ENCODE measurements around the gene MGAT5.

The MGAT5 gene

DNA sequence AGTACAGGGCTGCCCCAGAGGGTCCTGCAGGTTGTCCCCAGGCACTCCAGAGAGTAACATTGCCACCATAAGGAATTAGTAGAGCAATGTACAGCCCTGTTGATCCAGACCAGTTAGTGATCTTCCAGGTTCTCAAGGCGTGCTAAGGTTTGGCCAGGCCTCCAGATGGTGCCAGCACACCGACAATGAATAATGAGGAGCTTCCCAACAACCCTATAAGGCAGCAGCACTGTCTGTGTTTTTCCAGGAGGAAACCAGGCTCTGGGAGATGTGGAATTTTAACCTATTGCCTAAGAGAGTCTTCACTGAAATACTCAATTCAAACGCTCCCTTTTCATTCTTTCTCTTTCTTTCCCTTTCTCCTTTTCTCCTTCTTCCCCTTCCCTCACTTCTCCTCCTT is 122.1 kb downstream of the MGAT5 start:
- H3K79me1 ChIP-seq (ENCODE audit: low read depth, low read length): no peaks in the 10 kb centered on the region
- no peak overlapping the region for H4K8ac ChIP-seq (ENCODE audit: low read depth, low read length)
- H3K4me1 ChIP-seq (ENCODE audit: control insufficient read depth in 2 of 2, insufficient read depth in 1 of 2, low read depth in 1 of 2, low read length in 2 of 2): no peaks in the 10 kb centered on the region
- no peak overlapping the region for H2BK120ac ChIP-seq (ENCODE audit: low read depth, low read length)
- H2AFZ ChIP-seq (ENCODE audit: low read length): no peak overlapping the region
- no peak overlapping the region for H3K14ac ChIP-seq (ENCODE audit: low read length)
- H3K36me3 ChIP-seq (replicated peaks in 1 of 2; ENCODE audit: control insufficient read depth in 2 of 2, insufficient read depth in 2 of 2, low read length in 2 of 2): peaks cover 0 to 18% of the 10 kb centered on the region in 2 donors
- no peak overlapping the region for H3K9ac ChIP-seq (ENCODE audit: low read depth, low read length, poor library complexity)
- WGBS, 2 donors (ENCODE audit: extremely low coverage in 2 of 2, insufficient read length in 2 of 2, insufficient replicate concordance in 1 of 2): 100% methylated on average over 1 of the region's 3 CpGs; no CpG with 5 or more reads in 1 of the 2 donors
- no peak overlapping the region for H4K91ac ChIP-seq (ENCODE audit: low read depth, low read length, poor library complexity)
- no peak overlapping the region for H3K4ac ChIP-seq (ENCODE audit: low read length)
- no peaks in the 10 kb centered on the region for H3K9me3 ChIP-seq (replicated peaks in 1 of 2; ENCODE audit: control insufficient read depth in 2 of 2, insufficient read depth in 1 of 2, low read depth in 1 of 2, low read length in 2 of 2)
- H3K18ac ChIP-seq (ENCODE audit: low read length): no peak overlapping the region
- DNase-seq (ENCODE audit: low spot score): no peak
- H3K23ac ChIP-seq (ENCODE audit: low read depth, low read length, poor library complexity): no peak overlapping the region
- no peak overlapping the region for H3K27ac ChIP-seq (replicated peaks; ENCODE audit: low read length)
- H2AK5ac ChIP-seq (ENCODE audit: low read depth, low read length): no peak overlapping the region
- no peak overlapping the region for H2BK5ac ChIP-seq (ENCODE audit: low read length)
- no peak overlapping the region for H3K4me2 ChIP-seq (ENCODE audit: insufficient read depth, low read length, poor library complexity, severe bottlenecking)
- no peak overlapping the region for H2BK15ac ChIP-seq (ENCODE audit: low read length)
- H3K4me3 ChIP-seq (ENCODE audit: low read length in 2 of 2): no peak overlapping the region
- no peak overlapping the region for H2BK12ac ChIP-seq (ENCODE audit: low read length)
- H3K27me3 ChIP-seq (ENCODE audit: control insufficient read depth in 3 of 3, insufficient read depth in 3 of 3, low read depth in 1 of 3, low read length in 3 of 3): no peaks in the 10 kb centered on the region

DNA sequence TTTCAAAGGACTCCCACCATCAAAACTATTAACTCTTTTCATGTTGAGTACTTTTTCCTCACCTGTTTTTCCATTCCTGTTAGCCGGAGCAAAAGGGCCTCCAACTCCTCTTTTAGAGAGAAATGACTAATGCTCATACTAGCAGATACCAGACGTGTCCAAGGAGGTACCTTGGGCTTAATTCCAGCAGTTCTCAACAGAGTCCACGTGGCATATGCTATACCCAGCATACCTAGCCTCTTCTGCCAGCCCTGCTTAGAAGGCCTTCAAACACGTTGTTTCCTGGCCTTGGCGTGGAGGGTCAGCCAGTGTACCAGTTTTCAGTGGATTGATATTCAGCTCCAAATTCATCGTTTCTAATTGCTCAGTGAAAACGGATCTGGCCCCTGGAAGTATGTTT is 123.9 kb downstream of the MGAT5 start:
- H3K79me1 ChIP-seq (ENCODE audit: low read depth, low read length): no peaks in the 10 kb centered on the region
- no peak for DNase-seq (ENCODE audit: low spot score)
- no peak overlapping the region for H2BK5ac ChIP-seq (ENCODE audit: low read length)
- H3K23ac ChIP-seq (ENCODE audit: low read depth, low read length, poor library complexity): no peak overlapping the region
- H3K27ac ChIP-seq (replicated peaks; ENCODE audit: low read length): no peak overlapping the region
- H3K9me3 ChIP-seq (replicated peaks in 1 of 2; ENCODE audit: control insufficient read depth in 2 of 2, insufficient read depth in 1 of 2, low read depth in 1 of 2, low read length in 2 of 2): no peaks in the 10 kb centered on the region
- H3K4me2 ChIP-seq (ENCODE audit: insufficient read depth, low read length, poor library complexity, severe bottlenecking): no peak overlapping the region
- H2BK12ac ChIP-seq (ENCODE audit: low read length): no peak overlapping the region
- H2AK5ac ChIP-seq (ENCODE audit: low read depth, low read length): no peak overlapping the region
- no peak overlapping the region for H2AFZ ChIP-seq (ENCODE audit: low read length)
- H3K4me1 ChIP-seq (ENCODE audit: control insufficient read depth in 2 of 2, insufficient read depth in 1 of 2, low read depth in 1 of 2, low read length in 2 of 2): no peaks in the 10 kb centered on the region
- peaks cover 0 to 17% of the 10 kb centered on the region in 2 donors for H3K36me3 ChIP-seq (replicated peaks in 1 of 2; ENCODE audit: control insufficient read depth in 2 of 2, insufficient read depth in 2 of 2, low read length in 2 of 2)
- no peak overlapping the region for H2BK15ac ChIP-seq (ENCODE audit: low read length)
- H3K4me3 ChIP-seq (ENCODE audit: low read length in 2 of 2): no peak overlapping the region
- WGBS, 2 donors (ENCODE audit: extremely low coverage in 2 of 2, insufficient read length in 2 of 2, insufficient replicate concordance in 1 of 2): no CpG with 5 or more reads among the region's 7 CpGs
- H4K91ac ChIP-seq (ENCODE audit: low read depth, low read length, poor library complexity): no peak overlapping the region
- no peak overlapping the region for H3K18ac ChIP-seq (ENCODE audit: low read length)
- H3K9ac ChIP-seq (ENCODE audit: low read depth, low read length, poor library complexity): no peak overlapping the region
- no peak overlapping the region for H3K14ac ChIP-seq (ENCODE audit: low read length)
- H3K27me3 ChIP-seq (ENCODE audit: control insufficient read depth in 3 of 3, insufficient read depth in 3 of 3, low read depth in 1 of 3, low read length in 3 of 3): no peaks in the 10 kb centered on the region
- H2BK120ac ChIP-seq (ENCODE audit: low read depth, low read length): no peak overlapping the region
- no peak overlapping the region for H3K4ac ChIP-seq (ENCODE audit: low read length)
- no peak overlapping the region for H4K8ac ChIP-seq (ENCODE audit: low read depth, low read length)

DNA sequence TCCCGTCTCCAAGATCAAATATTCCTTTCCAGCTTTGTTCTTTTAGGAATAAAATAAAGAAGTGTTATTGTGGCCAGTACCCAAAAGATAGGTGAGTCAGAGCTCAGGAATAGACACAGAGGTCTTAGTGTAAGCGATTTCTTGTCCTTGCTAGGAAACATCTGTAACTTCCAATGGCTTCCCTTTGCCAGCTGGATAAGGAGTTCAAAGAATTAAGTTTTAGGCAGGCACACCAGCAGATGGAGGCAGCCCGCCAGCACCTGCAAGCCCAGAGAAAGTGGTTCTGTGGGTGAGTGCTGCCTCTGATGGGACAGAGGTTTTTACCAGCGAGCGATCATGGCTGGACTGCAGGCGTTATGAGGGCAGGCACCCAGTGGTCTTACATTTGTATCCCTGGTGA is 125.4 kb downstream of the MGAT5 start:
- H3K14ac ChIP-seq (ENCODE audit: low read length): no peak overlapping the region
- H3K4me3 ChIP-seq (ENCODE audit: low read length in 2 of 2): no peak overlapping the region
- WGBS, 2 donors (ENCODE audit: extremely low coverage in 2 of 2, insufficient read length in 2 of 2, insufficient replicate concordance in 1 of 2): no CpG with 5 or more reads among the region's 6 CpGs
- no peak overlapping the region for H2BK120ac ChIP-seq (ENCODE audit: low read depth, low read length)
- H3K79me1 ChIP-seq (ENCODE audit: low read depth, low read length): no peaks in the 10 kb centered on the region
- H3K4ac ChIP-seq (ENCODE audit: low read length): no peak overlapping the region
- DNase-seq (ENCODE audit: low spot score): no peak
- H3K4me2 ChIP-seq (ENCODE audit: insufficient read depth, low read length, poor library complexity, severe bottlenecking): no peak overlapping the region
- no peak overlapping the region for H2BK5ac ChIP-seq (ENCODE audit: low read length)
- no peak overlapping the region for H3K9ac ChIP-seq (ENCODE audit: low read depth, low read length, poor library complexity)
- H4K8ac ChIP-seq (ENCODE audit: low read depth, low read length): no peak overlapping the region
- H3K4me1 ChIP-seq (ENCODE audit: control insufficient read depth in 2 of 2, insufficient read depth in 1 of 2, low read depth in 1 of 2, low read length in 2 of 2): no peaks in the 10 kb centered on the region
- H2BK12ac ChIP-seq (ENCODE audit: low read length): no peak overlapping the region
- no peak overlapping the region for H2AFZ ChIP-seq (ENCODE audit: low read length)
- H3K27ac ChIP-seq (replicated peaks; ENCODE audit: low read length): no peak overlapping the region
- no peak overlapping the region for H3K23ac ChIP-seq (ENCODE audit: low read depth, low read length, poor library complexity)
- no peak overlapping the region for H3K18ac ChIP-seq (ENCODE audit: low read length)
- no peaks in the 10 kb centered on the region for H3K27me3 ChIP-seq (ENCODE audit: control insufficient read depth in 3 of 3, insufficient read depth in 3 of 3, low read depth in 1 of 3, low read length in 3 of 3)
- H2AK5ac ChIP-seq (ENCODE audit: low read depth, low read length): no peak overlapping the region
- H2BK15ac ChIP-seq (ENCODE audit: low read length): no peak overlapping the region
- H4K91ac ChIP-seq (ENCODE audit: low read depth, low read length, poor library complexity): no peak overlapping the region
- H3K9me3 ChIP-seq (replicated peaks in 1 of 2; ENCODE audit: control insufficient read depth in 2 of 2, insufficient read depth in 1 of 2, low read depth in 1 of 2, low read length in 2 of 2): no peaks in the 10 kb centered on the region
- peaks cover 0 to 17% of the 10 kb centered on the region in 2 donors for H3K36me3 ChIP-seq (replicated peaks in 1 of 2; ENCODE audit: control insufficient read depth in 2 of 2, insufficient read depth in 2 of 2, low read length in 2 of 2)

DNA sequence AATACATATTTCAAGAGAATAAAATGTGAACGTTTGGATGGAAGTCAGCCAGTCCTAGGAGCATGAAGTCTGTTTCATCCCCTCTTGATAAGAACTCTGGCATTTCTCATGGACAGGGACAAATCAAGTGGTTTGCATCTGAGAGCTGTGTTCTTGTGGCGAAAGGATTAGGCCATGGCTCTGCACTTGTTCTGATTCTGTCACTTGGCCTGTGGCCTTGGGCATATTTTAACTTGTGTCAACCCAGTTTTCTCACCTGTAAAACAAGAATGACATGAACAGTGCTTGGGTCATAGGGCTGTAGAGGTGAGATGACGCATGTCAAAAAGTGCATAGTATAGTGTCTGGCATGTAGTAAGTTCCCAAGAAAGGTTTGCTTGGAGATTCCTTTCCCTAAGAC is 125.8 kb downstream of the MGAT5 start:
- no peaks in the 10 kb centered on the region for H3K4me1 ChIP-seq (ENCODE audit: control insufficient read depth in 2 of 2, insufficient read depth in 1 of 2, low read depth in 1 of 2, low read length in 2 of 2)
- no peak overlapping the region for H3K27ac ChIP-seq (replicated peaks; ENCODE audit: low read length)
- no peaks in the 10 kb centered on the region for H3K79me1 ChIP-seq (ENCODE audit: low read depth, low read length)
- no CpG with 5 or more reads among the region's 3 CpGs for WGBS, 2 donors (ENCODE audit: extremely low coverage in 2 of 2, insufficient read length in 2 of 2, insufficient replicate concordance in 1 of 2)
- no peak overlapping the region for H3K23ac ChIP-seq (ENCODE audit: low read depth, low read length, poor library complexity)
- no peak overlapping the region for H3K4ac ChIP-seq (ENCODE audit: low read length)
- H2BK12ac ChIP-seq (ENCODE audit: low read length): no peak overlapping the region
- H3K9ac ChIP-seq (ENCODE audit: low read depth, low read length, poor library complexity): no peak overlapping the region
- peaks cover 0 to 17% of the 10 kb centered on the region in 2 donors for H3K36me3 ChIP-seq (replicated peaks in 1 of 2; ENCODE audit: control insufficient read depth in 2 of 2, insufficient read depth in 2 of 2, low read length in 2 of 2)
- no peak for DNase-seq (ENCODE audit: low spot score)
- no peak overlapping the region for H4K8ac ChIP-seq (ENCODE audit: low read depth, low read length)
- no peak overlapping the region for H2BK120ac ChIP-seq (ENCODE audit: low read depth, low read length)
- no peak overlapping the region for H2AK5ac ChIP-seq (ENCODE audit: low read depth, low read length)
- no peak overlapping the region for H4K91ac ChIP-seq (ENCODE audit: low read depth, low read length, poor library complexity)
- H3K18ac ChIP-seq (ENCODE audit: low read length): no peak overlapping the region
- no peak overlapping the region for H2AFZ ChIP-seq (ENCODE audit: low read length)
- no peak overlapping the region for H3K4me3 ChIP-seq (ENCODE audit: low read length in 2 of 2)
- H3K27me3 ChIP-seq (ENCODE audit: control insufficient read depth in 3 of 3, insufficient read depth in 3 of 3, low read depth in 1 of 3, low read length in 3 of 3): no peaks in the 10 kb centered on the region
- H3K9me3 ChIP-seq (replicated peaks in 1 of 2; ENCODE audit: control insufficient read depth in 2 of 2, insufficient read depth in 1 of 2, low read depth in 1 of 2, low read length in 2 of 2): no peaks in the 10 kb centered on the region
- H3K14ac ChIP-seq (ENCODE audit: low read length): no peak overlapping the region
- no peak overlapping the region for H2BK5ac ChIP-seq (ENCODE audit: low read length)
- no peak overlapping the region for H3K4me2 ChIP-seq (ENCODE audit: insufficient read depth, low read length, poor library complexity, severe bottlenecking)
- H2BK15ac ChIP-seq (ENCODE audit: low read length): no peak overlapping the region
